ENCODE results near the gene POU2F1.

GRCh38 chr1:167219646-167220536 is 795 bp upstream of the POU2F1 start:
- peak in 1 of 2 donors; percentile 34 for TF ChIP-seq POLR2A (IDR thresholded peaks at IDR 0.05)
- TF ChIP-seq, protein P1, sequence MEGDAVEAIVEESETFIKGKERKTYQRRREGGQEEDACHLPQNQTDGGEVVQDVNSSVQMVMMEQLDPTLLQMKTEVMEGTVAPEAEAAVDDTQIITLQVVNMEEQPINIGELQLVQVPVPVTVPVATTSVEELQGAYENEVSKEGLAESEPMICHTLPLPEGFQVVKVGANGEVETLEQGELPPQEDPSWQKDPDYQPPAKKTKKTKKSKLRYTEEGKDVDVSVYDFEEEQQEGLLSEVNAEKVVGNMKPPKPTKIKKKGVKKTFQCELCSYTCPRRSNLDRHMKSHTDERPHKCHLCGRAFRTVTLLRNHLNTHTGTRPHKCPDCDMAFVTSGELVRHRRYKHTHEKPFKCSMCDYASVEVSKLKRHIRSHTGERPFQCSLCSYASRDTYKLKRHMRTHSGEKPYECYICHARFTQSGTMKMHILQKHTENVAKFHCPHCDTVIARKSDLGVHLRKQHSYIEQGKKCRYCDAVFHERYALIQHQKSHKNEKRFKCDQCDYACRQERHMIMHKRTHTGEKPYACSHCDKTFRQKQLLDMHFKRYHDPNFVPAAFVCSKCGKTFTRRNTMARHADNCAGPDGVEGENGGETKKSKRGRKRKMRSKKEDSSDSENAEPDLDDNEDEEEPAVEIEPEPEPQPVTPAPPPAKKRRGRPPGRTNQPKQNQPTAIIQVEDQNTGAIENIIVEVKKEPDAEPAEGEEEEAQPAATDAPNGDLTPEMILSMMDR (IDR thresholded peaks at IDR 0.05): peak in 1 of 6 experiments; percentile 22

Data from thyroid gland (tissue), 4 donors.